Left ventricle myocardium inferior (tissue), 1 donor: Measurements from ENCODE around the gene AQR. TPM values are rescaled to one million over a fixed set of nuclear protein-coding genes. Genes with fewer than 3 reads are reported as not detected.

Source experiments
- DNase-seq: peaks from one replicate; pipeline ENCODE4 v3.0.0-alpha.2; 2020
- H3K27ac ChIP-seq: fragments of 200-600 bp; replicated peaks from 2 replicates; pipeline ENCODE4 v1.8.0; 2021
- H3K27me3 ChIP-seq: fragments of 200-600 bp; 2 replicates; pipeline ENCODE4 v1.8.0; 2021; ENCODE audit warnings: low read depth
- H3K36me3 ChIP-seq: fragments of 200-600 bp; 2 replicates; pipeline ENCODE4 v1.8.0; 2021
- H3K4me1 ChIP-seq: fragments of 200-600 bp; 2 replicates; pipeline ENCODE4 v1.8.0; 2021
- H3K4me3 ChIP-seq: fragments of 200-600 bp; 2 replicates; pipeline ENCODE4 v1.8.0; 2021; ENCODE audit warnings: mild to moderate bottlenecking, moderate library complexity
- H3K9me3 ChIP-seq: fragments of 200-600 bp; replicated peaks from 2 replicates; pipeline ENCODE4 v1.8.0; 2021
- intact Hi-C: fragments of 100-400 bp; cut with micrococcal nuclease; formaldehyde crosslinking; loops from one replicate; pipeline ENCODE4 v1.11.0; 2022
- total RNA-seq: library from RNA; stranded (reverse); fragmentation: NEBNext Ultra II Directional; extraction: Animal tissue kit (Norgen Biotek cat#: 25700); gene quantifications from one replicate; pipeline ENCODE4 v1.2.1, GENCODE V29; 2021
- TF ChIP-seq, protein P1 (sequence below): fragments of 200-600 bp; IDR thresholded peaks from 2 replicates; pipeline ENCODE4 v1.8.0; 2021; ENCODE audit warnings: antibody characterized with exemption, mild to moderate bottlenecking, borderline replicate concordance
- donor health status: DM: no; HTN: yes; CAD: no; lungs with severe emphysema.

AQR gene
- total RNA-seq, 1 donor from 2014 or later, result 9.8 TPM

- H3K36me3 ChIP-seq, result no peaks in the 10 kb centered on the region
- peak within 1 kb of the TSS; percentile 79 for H3K4me3 ChIP-seq
- TF ChIP-seq, protein P1, sequence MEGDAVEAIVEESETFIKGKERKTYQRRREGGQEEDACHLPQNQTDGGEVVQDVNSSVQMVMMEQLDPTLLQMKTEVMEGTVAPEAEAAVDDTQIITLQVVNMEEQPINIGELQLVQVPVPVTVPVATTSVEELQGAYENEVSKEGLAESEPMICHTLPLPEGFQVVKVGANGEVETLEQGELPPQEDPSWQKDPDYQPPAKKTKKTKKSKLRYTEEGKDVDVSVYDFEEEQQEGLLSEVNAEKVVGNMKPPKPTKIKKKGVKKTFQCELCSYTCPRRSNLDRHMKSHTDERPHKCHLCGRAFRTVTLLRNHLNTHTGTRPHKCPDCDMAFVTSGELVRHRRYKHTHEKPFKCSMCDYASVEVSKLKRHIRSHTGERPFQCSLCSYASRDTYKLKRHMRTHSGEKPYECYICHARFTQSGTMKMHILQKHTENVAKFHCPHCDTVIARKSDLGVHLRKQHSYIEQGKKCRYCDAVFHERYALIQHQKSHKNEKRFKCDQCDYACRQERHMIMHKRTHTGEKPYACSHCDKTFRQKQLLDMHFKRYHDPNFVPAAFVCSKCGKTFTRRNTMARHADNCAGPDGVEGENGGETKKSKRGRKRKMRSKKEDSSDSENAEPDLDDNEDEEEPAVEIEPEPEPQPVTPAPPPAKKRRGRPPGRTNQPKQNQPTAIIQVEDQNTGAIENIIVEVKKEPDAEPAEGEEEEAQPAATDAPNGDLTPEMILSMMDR, result peak; percentile 18
- H3K27ac ChIP-seq, result peak within 1 kb of the TSS; percentile 93
- intact Hi-C loops, result no loop called here
- H3K9me3 ChIP-seq, result no peaks in the 10 kb centered on the region
- no peaks in the 10 kb centered on the region for H3K27me3 ChIP-seq
- peak; percentile 81 for DNase-seq
- H3K4me1 ChIP-seq, result peaks cover 53% of the 10 kb centered on the region
Observed at GRCh38 chr15:34988027-34988902, 18.7 kb upstream of the AQR start, which contains the start of gene ZNF770. TSS of gene ZNF770 (minus strand) at chr15:34988287. CDS start at chr15:34983434, 4,853 bp downstream.

GRCh38 chr15:34987609-34988026 lies 18.1 kb upstream of the AQR start:
- Histone ChIP-seq H3K9me3 (no peaks in the 10 kb centered on the region), H3K27ac (peak overlapping the region; percentile 93), H3K4me3 (peak overlapping the region; percentile 79), H3K36me3 (peaks cover 6% of the 10 kb centered on the region), H3K27me3 (no peaks in the 10 kb centered on the region), H3K4me1 (peaks cover 53% of the 10 kb centered on the region)
- TF ChIP-seq, protein P1, result no peak
- intact Hi-C loops, result no loop called here
- DNase-seq, result no peak

DNA sequence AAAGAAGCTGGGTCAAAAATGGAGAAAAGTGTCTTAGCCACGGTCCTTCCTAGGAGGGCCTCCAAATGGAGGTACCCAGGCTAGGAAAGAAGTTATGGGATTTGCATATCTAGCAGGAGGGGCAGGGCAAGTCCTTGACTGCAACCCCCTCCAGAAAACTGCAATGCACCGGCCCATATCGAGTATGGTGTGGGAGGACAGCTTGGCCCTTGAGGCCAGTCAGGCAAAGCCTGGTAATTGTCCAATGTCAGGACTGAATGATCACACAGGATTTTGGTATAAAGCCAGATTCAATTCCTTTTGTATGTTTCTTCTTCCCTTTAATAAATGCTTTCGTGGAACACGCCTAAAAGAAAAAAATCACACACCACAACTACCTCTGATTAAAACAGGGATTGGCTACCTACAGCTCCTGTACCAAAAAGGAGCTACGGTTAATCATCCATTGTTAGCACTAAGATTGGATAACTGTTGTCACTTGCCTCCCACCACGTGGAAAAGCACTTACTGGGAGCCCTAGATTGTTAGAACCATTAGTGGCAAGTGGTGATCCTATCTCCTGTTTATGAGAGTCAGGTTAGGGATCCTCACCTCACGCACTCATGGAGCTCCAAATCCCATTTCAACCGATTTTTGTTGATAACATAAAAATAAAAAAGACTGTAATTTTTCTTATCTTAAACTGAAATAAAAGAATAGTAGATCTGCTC lies 17.4 kb upstream of the AQR start:
- TF ChIP-seq, protein P1, result no peak
- Histone ChIP-seq H3K4me3 (peak overlapping the region; percentile 79), H3K36me3 (peaks cover 12% of the 10 kb centered on the region), H3K27ac (peak overlapping the region; percentile 93), H3K4me1 (peaks cover 53% of the 10 kb centered on the region), H3K27me3 (no peaks in the 10 kb centered on the region), H3K9me3 (no peaks in the 10 kb centered on the region)
- no peak for DNase-seq
- intact Hi-C loops, result no loop called here

- Histone ChIP-seq H3K36me3 (peaks cover 18% of the 10 kb centered on the region), H3K9me3 (no peaks in the 10 kb centered on the region), H3K4me1 (peaks cover 53% of the 10 kb centered on the region), H3K27me3 (no peaks in the 10 kb centered on the region), H3K27ac (peak overlapping the region; percentile 93), H3K4me3 (peak overlapping the region; percentile 79)
- TF ChIP-seq, protein P1, result no peak
- DNase-seq, result no peak
- intact Hi-C loops, result no loop called here
Observed at GRCh38 chr15:34986326-34986725, 16.8 kb upstream of the AQR start.

GRCh38 chr15:34984889-34985630 lies 15.5 kb upstream of the AQR start:
- intact Hi-C loops, result no loop called here
- Histone ChIP-seq H3K9me3 (no peaks in the 10 kb centered on the region), H3K27me3 (no peaks in the 10 kb centered on the region), H3K4me3 (peak overlapping the region; percentile 79), H3K27ac (peak overlapping the region; percentile 93), H3K36me3 (peaks cover 19% of the 10 kb centered on the region), H3K4me1 (peaks cover 55% of the 10 kb centered on the region)
- no peak for DNase-seq
- TF ChIP-seq, protein P1, result no peak
